Calu3 (cell line): ENCODE data around the gene FUBP3. TPM values are rescaled to one million over a fixed set of nuclear protein-coding genes. Genes with fewer than 3 reads are reported as not detected.

Source experiments
- BruUV-seq: library from RNA; stranded (reverse); fragments of 400-500 nt; replicated peaks from 2 replicates; lab custom pipeline; 2021; lab: Mats Ljungman, UMichigan
- CTCF ChIA-PET: fragments of 300-600 bp; sonication (Branson Sonifier 250); formaldehyde crosslinking; loops from one replicate; lab custom pipeline; 2022; ENCODE audit warnings: antibody characterized with exemption; lab: Charles Lee
- DNase-seq: peaks from one replicate; pipeline ENCODE4 v3.0.0; 2022
- H3K27ac Mint-ChIP-seq: one replicate; pipeline ENCODE4 v1.8.0; 2022; ENCODE audit warnings: mixed read lengths; ENCODE audit not compliant: unreplicated experiment
- H3K27me3 Mint-ChIP-seq: one replicate; pipeline ENCODE4 v1.8.0; 2022; ENCODE audit warnings: mixed read lengths; ENCODE audit not compliant: unreplicated experiment
- H3K36me3 Mint-ChIP-seq: one replicate; pipeline ENCODE4 v1.8.0; 2022; ENCODE audit warnings: mild to moderate bottlenecking, moderate library complexity, mixed read lengths; ENCODE audit not compliant: insufficient read depth, unreplicated experiment
- H3K4me1 Mint-ChIP-seq: one replicate; pipeline ENCODE4 v1.8.0; 2022; ENCODE audit warnings: mild to moderate bottlenecking, low read depth, mixed read lengths; ENCODE audit not compliant: unreplicated experiment
- H3K4me3 Mint-ChIP-seq: one replicate; pipeline ENCODE4 v1.8.0; 2022; ENCODE audit warnings: mild to moderate bottlenecking, low read depth, moderate library complexity, mixed read lengths; ENCODE audit not compliant: unreplicated experiment
- H3K9me3 Mint-ChIP-seq: one replicate; pipeline ENCODE4 v1.8.0; 2022; ENCODE audit warnings: low read depth, mixed read lengths; ENCODE audit not compliant: unreplicated experiment
- intact Hi-C: fragments of 100-400 bp; cut with micrococcal nuclease; formaldehyde crosslinking; loops from one replicate; pipeline ENCODE4 v1.10.0; 2022; ENCODE audit not compliant: unreplicated experiment
- total RNA-seq: library from RNA; stranded (reverse); gene quantifications from 2 replicates; pipeline ENCODE4 v1.2.3, GENCODE V29; 2022
- TF ChIP-seq, protein P1 (sequence below): fragments of 200-600 bp; IDR thresholded peaks from one replicate; pipeline ENCODE4 v1.8.0; 2022; ENCODE audit warnings: antibody characterized with exemption; ENCODE audit not compliant: unreplicated experiment

Gene FUBP3
- total RNA-seq, 1 experiment from 2014 or later: 51.0 TPM

DNA sequence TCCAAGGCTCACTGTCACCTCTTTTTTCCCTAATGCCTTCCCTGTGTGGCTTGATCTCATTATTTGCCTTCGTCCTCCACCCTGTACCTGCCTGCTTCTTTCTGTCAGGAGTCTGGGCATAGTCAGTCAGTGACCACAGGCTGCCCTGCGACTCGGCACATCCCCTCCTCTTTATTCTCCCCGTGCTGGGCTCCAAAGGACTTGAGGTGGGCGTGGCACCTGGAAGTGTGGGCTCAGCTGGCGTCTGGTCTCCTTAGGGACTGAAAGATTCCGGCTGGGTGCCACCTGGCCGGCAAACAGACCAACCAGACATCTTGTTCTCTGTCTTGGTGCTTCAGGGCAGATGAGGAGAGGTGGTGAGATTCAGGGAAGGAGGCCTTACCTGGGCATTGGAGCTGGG, 55.4 kb downstream of the FUBP3 start:
- H3K27me3 Mint-ChIP-seq: no peaks in the 10 kb centered on the region
- TF ChIP-seq, protein P1, sequence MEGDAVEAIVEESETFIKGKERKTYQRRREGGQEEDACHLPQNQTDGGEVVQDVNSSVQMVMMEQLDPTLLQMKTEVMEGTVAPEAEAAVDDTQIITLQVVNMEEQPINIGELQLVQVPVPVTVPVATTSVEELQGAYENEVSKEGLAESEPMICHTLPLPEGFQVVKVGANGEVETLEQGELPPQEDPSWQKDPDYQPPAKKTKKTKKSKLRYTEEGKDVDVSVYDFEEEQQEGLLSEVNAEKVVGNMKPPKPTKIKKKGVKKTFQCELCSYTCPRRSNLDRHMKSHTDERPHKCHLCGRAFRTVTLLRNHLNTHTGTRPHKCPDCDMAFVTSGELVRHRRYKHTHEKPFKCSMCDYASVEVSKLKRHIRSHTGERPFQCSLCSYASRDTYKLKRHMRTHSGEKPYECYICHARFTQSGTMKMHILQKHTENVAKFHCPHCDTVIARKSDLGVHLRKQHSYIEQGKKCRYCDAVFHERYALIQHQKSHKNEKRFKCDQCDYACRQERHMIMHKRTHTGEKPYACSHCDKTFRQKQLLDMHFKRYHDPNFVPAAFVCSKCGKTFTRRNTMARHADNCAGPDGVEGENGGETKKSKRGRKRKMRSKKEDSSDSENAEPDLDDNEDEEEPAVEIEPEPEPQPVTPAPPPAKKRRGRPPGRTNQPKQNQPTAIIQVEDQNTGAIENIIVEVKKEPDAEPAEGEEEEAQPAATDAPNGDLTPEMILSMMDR: no peak
- H3K4me3 Mint-ChIP-seq: no peak overlapping the region
- H3K9me3 Mint-ChIP-seq: no peaks in the 10 kb centered on the region
- H3K4me1 Mint-ChIP-seq: no peaks in the 10 kb centered on the region
- H3K36me3 Mint-ChIP-seq: peaks cover 10% of the 10 kb centered on the region
- no TSS peak for BruUV-seq
- intact Hi-C loops: no loop called here
- CTCF ChIA-PET: no interaction called here
- DNase-seq: no peak
- H3K27ac Mint-ChIP-seq: no peak overlapping the region

DNA sequence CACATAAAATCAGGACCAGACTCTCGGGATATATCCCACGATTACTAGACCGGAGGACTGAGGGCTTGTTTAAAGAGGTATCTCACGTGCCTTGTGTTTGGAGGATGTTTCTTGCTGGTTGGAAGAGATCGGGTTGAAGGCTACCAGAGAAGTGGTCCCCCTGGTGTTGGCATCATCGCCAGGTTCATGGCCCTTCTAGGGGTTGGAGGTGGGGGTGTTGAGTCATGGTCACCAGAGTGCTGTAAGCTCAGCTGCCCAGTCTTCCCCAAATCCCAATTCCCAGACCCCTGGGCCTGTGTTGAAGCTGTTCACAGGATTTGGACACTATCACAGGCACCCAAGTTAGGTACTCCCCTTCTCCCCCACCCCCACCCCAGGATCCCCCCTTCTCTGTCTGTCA, 55.9 kb downstream of the FUBP3 start:
- H3K27ac Mint-ChIP-seq: no peak overlapping the region
- BruUV-seq: no TSS peak

GRCh38 chr9:130635721-130636647, 56.6 kb downstream of the FUBP3 start:
- Mint-ChIP-seq H3K36me3 (peaks cover 10% of the 10 kb centered on the region), H3K9me3 (no peaks in the 10 kb centered on the region), H3K27me3 (no peaks in the 10 kb centered on the region), H3K4me3 (no peak overlapping the region), H3K4me1 (no peaks in the 10 kb centered on the region), H3K27ac (no peak overlapping the region)
- no TSS peak for BruUV-seq
- TF ChIP-seq, protein P1: no peak
- CTCF ChIA-PET: no interaction called here
- intact Hi-C loops: no loop called here
- DNase-seq: no peak

More for the DNA sequence above, 55.9 kb downstream of the FUBP3 start:
- no peak overlapping the region for H3K4me3 Mint-ChIP-seq
- H3K36me3 Mint-ChIP-seq: peaks cover 10% of the 10 kb centered on the region
- no peaks in the 10 kb centered on the region for H3K9me3 Mint-ChIP-seq
- DNase-seq: no peak
- CTCF ChIA-PET: no interaction called here
- intact Hi-C loops: no loop called here
- H3K4me1 Mint-ChIP-seq: no peaks in the 10 kb centered on the region
- H3K27me3 Mint-ChIP-seq: no peaks in the 10 kb centered on the region
- TF ChIP-seq, protein P1: no peak

- Mint-ChIP-seq H3K4me1 (no peaks in the 10 kb centered on the region), H3K9me3 (no peaks in the 10 kb centered on the region)
Observed at GRCh38 chr9:130636648-130637020, 57.3 kb downstream of the FUBP3 start.

More at GRCh38 chr9:130636648-130637020, 57.3 kb downstream of the FUBP3 start:
- CTCF ChIA-PET: no interaction called here
- Mint-ChIP-seq H3K36me3 (peaks cover 10% of the 10 kb centered on the region), H3K27me3 (no peaks in the 10 kb centered on the region), H3K4me3 (no peak overlapping the region), H3K27ac (no peak overlapping the region)
- DNase-seq: no peak
- no TSS peak for BruUV-seq
- TF ChIP-seq, protein P1: no peak
- intact Hi-C loops: no loop called here
